SK-N-SH (cell line): ENCODE measurements around the gene ALPL. TPM values are rescaled to one million over a fixed set of nuclear protein-coding genes. Genes with fewer than 3 reads are reported as not detected.

Source experiments
- CTCF ChIA-PET: fragments of 300-600, 350-600 bp; formaldehyde crosslinking; extraction: SDS; loops from one replicate; lab custom pipeline; 2021; lab: Yijun Ruan, JAX
- POLR2A ChIA-PET: fragments of 350-600 bp; sonication (Branson Sonifier 250); formaldehyde crosslinking; extraction: SDS; loops from one replicate; lab custom pipeline; 2020; ENCODE audit warnings: antibody characterized with exemption, inconsistent platforms; lab: Yijun Ruan, JAX
- DNase-seq: peaks from one replicate; pipeline ENCODE4 v3.0.0; 2012
- H2AFZ ChIP-seq: fragments of 200-600 bp; sonication (generic); 2 replicates; pipeline ENCODE4 v1.8.1; 2016; ENCODE audit warnings: antibody characterized with exemption, mild to moderate bottlenecking, low read depth
- H3F3A ChIP-seq: fragments of 200-600 bp; sonication (generic); replicated peaks from 2 replicates; pipeline ENCODE3; 2016; ENCODE audit warnings: antibody characterized with exemption, mild to moderate bottlenecking; ENCODE audit not compliant: insufficient read depth
- H3K27ac ChIP-seq, 2 experiments: fragments of 200-500 bp in 1 of 2; fragments of 200-600 bp in 1 of 2; sonication (Bioruptor generic) in 1 of 2; sonication (generic), shearing (Covaris generic) in 1 of 2; 2 replicates each; pipeline versions ENCODE4 v1.5.1 to v1.6.1; 2014 to 2016; ENCODE audit warnings: low read depth in 2 of 2, inconsistent platforms in 1 of 2, low read length in 1 of 2, mild to moderate bottlenecking in 1 of 2, mixed read lengths in 1 of 2
- H3K27me3 ChIP-seq: fragments of 200-600 bp; sonication (generic), shearing (Covaris generic); 2 replicates; pipeline ENCODE4 v1.6.1; 2016; ENCODE audit warnings: mixed run types; ENCODE audit not compliant: insufficient read depth
- H3K36me3 ChIP-seq, 2 experiments: fragments of 200-500 bp in 1 of 2; fragments of 200-600 bp in 1 of 2; sonication (Bioruptor generic) in 1 of 2; sonication (generic) in 1 of 2; replicated peaks in 1 of 2; 2 replicates each; pipeline versions ENCODE3 to v1.5.1; 2014 to 2016; ENCODE audit warnings: low read length in 1 of 2, mild to moderate bottlenecking in 1 of 2; ENCODE audit not compliant: insufficient read depth in 2 of 2, control insufficient read depth in 1 of 2
- H3K4me1 ChIP-seq, 2 experiments: fragments of 200-500 bp in 1 of 2; fragments of 200-600 bp in 1 of 2; sonication (Bioruptor generic) in 1 of 2; sonication (generic), shearing (Covaris generic) in 1 of 2; 2 replicates each; pipeline versions ENCODE4 v1.5.1 to v1.6.1; 2014 to 2016; ENCODE audit warnings: low read depth in 1 of 2, low read length in 1 of 2, mixed run types in 1 of 2; ENCODE audit not compliant: insufficient read depth in 2 of 2, control insufficient read depth in 1 of 2
- H3K4me2 ChIP-seq: fragments of 200-600 bp; sonication (generic), shearing (Covaris generic); 2 replicates; pipeline ENCODE4 v1.6.1; 2017; ENCODE audit warnings: mixed run types
- H3K4me3 ChIP-seq, 2 experiments: fragments of 200-500 bp in 1 of 2; fragments of 200-600 bp in 1 of 2; sonication (Bioruptor generic) in 1 of 2; sonication (generic), shearing (Covaris generic) in 1 of 2; 2 replicates each; pipeline versions ENCODE4 v1.5.1 to v1.8.1; 2014 to 2016; ENCODE audit warnings: low read depth in 2 of 2, inconsistent platforms in 1 of 2, low read length in 1 of 2, mild to moderate bottlenecking in 1 of 2, mixed read lengths in 1 of 2, moderate library complexity in 1 of 2
- H3K79me2 ChIP-seq: fragments of 200-600 bp; sonication (generic); 2 replicates; pipeline ENCODE4 v1.8.1; 2017; ENCODE audit warnings: mild to moderate bottlenecking; ENCODE audit not compliant: insufficient read depth
- H3K9ac ChIP-seq: fragments of 200-600 bp; sonication (generic); 2 replicates; pipeline ENCODE4 v1.6.1; 2017; ENCODE audit warnings: mixed run types
- H3K9me2 ChIP-seq: fragments of 200-600 bp; sonication (generic); 2 replicates; pipeline ENCODE4 v1.6.1; 2017; ENCODE audit warnings: mixed run types
- H3K9me3 ChIP-seq: fragments of 200-600 bp; sonication (generic); 2 replicates; pipeline ENCODE4 v1.6.1; 2017; ENCODE audit warnings: mixed run types, mild to moderate bottlenecking, moderate library complexity
- H4K20me1 ChIP-seq: fragments of 200-600 bp; sonication (generic); 2 replicates; pipeline ENCODE4 v1.6.1; 2017; ENCODE audit warnings: mild to moderate bottlenecking, mixed run types; ENCODE audit not compliant: insufficient read depth
- CHD2 ChIP-seq: fragments of 150-350 bp; IDR thresholded peaks from 2 replicates; pipeline ENCODE4 v1.6.1; 2018; ENCODE audit warnings: low read length; ENCODE audit not compliant: partially characterized antibody
- EP300 ChIP-seq, 2 experiments: IDR thresholded peaks; 2 replicates each; pipeline versions ENCODE4 v1.4.0 to v1.6.1; 2012; ENCODE audit warnings: borderline replicate concordance in 1 of 2, low read depth in 1 of 2, low read length in 1 of 2
- EZH2phosphoT487 ChIP-seq: fragments of 200-600 bp; sonication (generic); IDR thresholded peaks from 2 replicates; pipeline ENCODE4 v1.6.1; 2017; ENCODE audit warnings: low read depth, mixed run types, mild to moderate bottlenecking, antibody characterized with exemption, moderate library complexity, borderline replicate concordance
- FOXJ3 ChIP-seq: sonication (generic); formaldehyde crosslinking; IDR thresholded peaks from 2 replicates; pipeline ENCODE4 v1.5.1; 2020; ENCODE audit warnings: mild to moderate bottlenecking, missing genetic modification reagents
- FOXM1 ChIP-seq: IDR thresholded peaks from 2 replicates; pipeline ENCODE4 v1.4.0; 2012; ENCODE audit warnings: low read depth, mild to moderate bottlenecking
- GATA2 ChIP-seq: sonication (generic); formaldehyde crosslinking; IDR thresholded peaks from 2 replicates; pipeline ENCODE4 v1.5.0; 2020; ENCODE audit warnings: mild to moderate bottlenecking, missing genetic modification reagents
- JUND ChIP-seq: IDR thresholded peaks from 2 replicates; pipeline ENCODE4 v1.4.0; 2012
- POLR2AphosphoS5 ChIP-seq: IDR thresholded peaks from 2 replicates; pipeline ENCODE4 v1.6.1; 2012; ENCODE audit warnings: low read depth, low read length
- RAD21 ChIP-seq: IDR thresholded peaks from 2 replicates; pipeline ENCODE4 v1.6.1; 2012; ENCODE audit warnings: mild to moderate bottlenecking, low read length
- RFX5 ChIP-seq: IDR thresholded peaks from 2 replicates; pipeline ENCODE4 v1.6.1; 2012; ENCODE audit warnings: mild to moderate bottlenecking, improper control_type of control experiment, low read length
- SIN3A ChIP-seq: IDR thresholded peaks from 2 replicates; pipeline ENCODE4 v1.6.1; 2012; ENCODE audit warnings: low read depth, mild to moderate bottlenecking, low read length, moderate library complexity, borderline replicate concordance
- SMC3 ChIP-seq: IDR thresholded peaks from 2 replicates; pipeline ENCODE4 v1.6.1; 2012; ENCODE audit warnings: low read depth, low read length, improper control_type of control experiment
- TAF1 ChIP-seq: IDR thresholded peaks from 2 replicates; pipeline ENCODE4 v1.6.1; 2012; ENCODE audit warnings: low read depth, mild to moderate bottlenecking, low read length, moderate library complexity, borderline replicate concordance
- TCF12 ChIP-seq: IDR thresholded peaks from 2 replicates; pipeline ENCODE4 v1.4.0; 2012
- YY1 ChIP-seq: IDR thresholded peaks from 2 replicates; pipeline ENCODE4 v1.4.0; 2012; ENCODE audit warnings: low read depth, mild to moderate bottlenecking
- WGBS: methylation state at CpG from one replicate; pipeline ENCODE4 v1.1.6; 2017; ENCODE audit warnings: low lambda C conversion rate; 5-methylcytosine and 5-hydroxymethylcytosine counted together
- polyA plus RNA-seq, 3 experiments: library from polyadenylated mRNA; depleted of rRNA; stranded (reverse); fragments of >200 nt; gene quantifications; 2 replicates each; pipeline ENCODE4 v1.2.3, GENCODE V29; 2012
- TF ChIP-seq, protein P1 (sequence below): fragments of 150-350 bp; IDR thresholded peaks from 2 replicates; pipeline ENCODE4 v1.6.1; 2017; ENCODE audit warnings: antibody characterized with exemption, low read length, low read depth, borderline replicate concordance
- TF ChIP-seq, protein P2 (sequence below): IDR thresholded peaks from 2 replicates; pipeline ENCODE4; 2012
- TF ChIP-seq, protein P3 (sequence below): IDR thresholded peaks from 2 replicates; pipeline ENCODE4 v1.4.0; 2012; ENCODE audit warnings: low read depth, borderline replicate concordance
- TF ChIP-seq, protein P4 (sequence below): fragments of 150-350 bp; IDR thresholded peaks from 2 replicates; pipeline ENCODE4 v1.6.1; 2016; ENCODE audit warnings: mild to moderate bottlenecking, low read depth, low read length
- TF ChIP-seq, protein P5 (sequence below): IDR thresholded peaks from 2 replicates; pipeline ENCODE4 v1.4.0; 2012; ENCODE audit warnings: low read depth, borderline replicate concordance

The ALPL gene
- polyA plus RNA-seq, 1 of the 3 experiments (the other 2 are of a cell fraction), result 0.69 TPM

DNA sequence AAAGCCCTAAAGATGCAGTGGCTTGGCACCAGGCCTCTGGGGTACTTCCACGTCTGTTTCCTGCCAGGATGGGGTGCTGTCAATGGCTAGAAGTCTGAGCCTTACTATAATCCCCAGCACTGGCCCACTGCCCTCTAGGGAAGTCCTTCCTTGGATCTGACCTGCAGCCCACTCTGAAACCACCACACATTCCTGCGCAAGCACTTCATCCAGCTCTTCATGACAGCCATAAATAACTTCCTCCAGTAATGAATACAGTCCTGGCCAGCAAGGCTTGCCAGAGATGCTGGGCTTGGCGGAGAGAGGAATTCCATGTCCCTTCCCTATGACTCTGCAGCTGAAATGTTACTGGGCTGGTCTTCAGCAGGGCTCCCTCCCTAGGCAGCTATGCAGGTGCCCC lies 32.6 kb downstream of the ALPL start:
- H3K27ac ChIP-seq, result no peak overlapping the region
- H3K36me3 ChIP-seq, result no peaks in the 10 kb centered on the region
- no peaks in the 10 kb centered on the region for H3F3A ChIP-seq
- H3K9me2 ChIP-seq, result no peaks in the 10 kb centered on the region
- no peak overlapping the region for H3K9ac ChIP-seq
- no peaks in the 10 kb centered on the region for H3K9me3 ChIP-seq
- H3K27me3 ChIP-seq, result no peaks in the 10 kb centered on the region
- DNase-seq, result no peak
- ChIA-PET POLR2A (no interaction called here), CTCF (interaction anchor here (0.6 to 1.8 kb wide), 9 partner anchors 10 to 287 kb away, joined by 3 to 5 read pairs (median 3); no protein-coding TSS in a partner anchor)
- H2AFZ ChIP-seq, result no peak overlapping the region
- 63% methylated on average over 2 of the region's 3 CpGs for WGBS
- H3K79me2 ChIP-seq, result no peaks in the 10 kb centered on the region
- H3K4me1 ChIP-seq, result no peaks in the 10 kb centered on the region; a peak in 1 of 4 replicates
- H3K4me3 ChIP-seq, result no peak overlapping the region
- no peaks in the 10 kb centered on the region for H4K20me1 ChIP-seq
- H3K4me2 ChIP-seq, result no peak overlapping the region
- TF ChIP-seq, protein P1, sequence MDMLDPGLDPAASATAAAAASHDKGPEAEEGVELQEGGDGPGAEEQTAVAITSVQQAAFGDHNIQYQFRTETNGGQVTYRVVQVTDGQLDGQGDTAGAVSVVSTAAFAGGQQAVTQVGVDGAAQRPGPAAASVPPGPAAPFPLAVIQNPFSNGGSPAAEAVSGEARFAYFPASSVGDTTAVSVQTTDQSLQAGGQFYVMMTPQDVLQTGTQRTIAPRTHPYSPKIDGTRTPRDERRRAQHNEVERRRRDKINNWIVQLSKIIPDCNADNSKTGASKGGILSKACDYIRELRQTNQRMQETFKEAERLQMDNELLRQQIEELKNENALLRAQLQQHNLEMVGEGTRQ, result no peak
- TF ChIP-seq FOXM1 (no peak), TCF12 (peak; percentile 42; the same call in 1 of the 2 replicates), GATA2 (no peak)
- TF ChIP-seq, protein P2, sequence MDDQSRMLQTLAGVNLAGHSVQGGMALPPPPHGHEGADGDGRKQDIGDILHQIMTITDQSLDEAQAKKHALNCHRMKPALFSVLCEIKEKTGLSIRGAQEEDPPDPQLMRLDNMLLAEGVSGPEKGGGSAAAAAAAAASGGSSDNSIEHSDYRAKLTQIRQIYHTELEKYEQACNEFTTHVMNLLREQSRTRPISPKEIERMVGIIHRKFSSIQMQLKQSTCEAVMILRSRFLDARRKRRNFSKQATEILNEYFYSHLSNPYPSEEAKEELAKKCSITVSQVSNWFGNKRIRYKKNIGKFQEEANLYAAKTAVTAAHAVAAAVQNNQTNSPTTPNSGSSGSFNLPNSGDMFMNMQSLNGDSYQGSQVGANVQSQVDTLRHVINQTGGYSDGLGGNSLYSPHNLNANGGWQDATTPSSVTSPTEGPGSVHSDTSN, result peak; percentile 76

DNA sequence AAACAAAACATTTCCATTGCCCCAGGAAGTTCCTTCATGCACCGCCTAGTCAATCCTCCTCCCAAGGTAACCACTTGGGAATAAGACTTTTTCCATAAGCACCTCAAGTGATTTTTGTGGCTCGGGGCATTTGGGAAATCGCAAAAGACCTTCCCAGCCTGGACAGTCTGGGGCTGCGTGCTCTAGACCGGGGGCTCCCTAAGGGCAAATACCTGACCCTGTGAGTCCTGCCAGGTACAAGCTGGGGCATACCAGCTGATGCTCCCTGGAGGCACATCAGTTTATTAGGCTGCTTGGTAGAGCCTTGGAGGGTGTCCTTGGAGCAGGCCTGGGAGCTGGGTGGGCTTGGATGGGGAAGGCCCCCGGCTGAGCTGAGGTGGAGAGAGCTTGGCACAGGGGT lies 34.4 kb downstream of the ALPL start:
- Histone ChIP-seq H3K4me2 (no peak overlapping the region), H3K4me3 (no peak overlapping the region), H2AFZ (no peak overlapping the region), H3K36me3 (no peaks in the 10 kb centered on the region), H3K79me2 (no peaks in the 10 kb centered on the region), H3K9me3 (no peaks in the 10 kb centered on the region), H4K20me1 (no peaks in the 10 kb centered on the region), H3K27me3 (no peaks in the 10 kb centered on the region), H3K4me1 (no peaks in the 10 kb centered on the region; a peak in 1 of 4 replicates), H3F3A (no peaks in the 10 kb centered on the region), H3K9me2 (no peaks in the 10 kb centered on the region), H3K27ac (no peak overlapping the region), H3K9ac (no peak overlapping the region)
- ChIA-PET POLR2A (interaction anchor here (0.6 kb wide), 1 partner anchor 171 kb away, joined by 4 read pairs; no protein-coding TSS in a partner anchor), CTCF (interaction anchor here (0.8 to 1.3 kb wide), 4 partner anchors 30 to 292 kb away, joined by 3 to 5 read pairs (median 4); partner anchors contain the start of gene ALPL)
- TF ChIP-seq, protein P1, result no peak
- TF ChIP-seq SMC3, result no peak
- TF ChIP-seq RFX5, result no peak
- TF ChIP-seq, protein P3, sequence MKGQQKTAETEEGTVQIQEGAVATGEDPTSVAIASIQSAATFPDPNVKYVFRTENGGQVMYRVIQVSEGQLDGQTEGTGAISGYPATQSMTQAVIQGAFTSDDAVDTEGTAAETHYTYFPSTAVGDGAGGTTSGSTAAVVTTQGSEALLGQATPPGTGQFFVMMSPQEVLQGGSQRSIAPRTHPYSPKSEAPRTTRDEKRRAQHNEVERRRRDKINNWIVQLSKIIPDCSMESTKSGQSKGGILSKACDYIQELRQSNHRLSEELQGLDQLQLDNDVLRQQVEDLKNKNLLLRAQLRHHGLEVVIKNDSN, result no peak
- TF ChIP-seq, protein P4, sequence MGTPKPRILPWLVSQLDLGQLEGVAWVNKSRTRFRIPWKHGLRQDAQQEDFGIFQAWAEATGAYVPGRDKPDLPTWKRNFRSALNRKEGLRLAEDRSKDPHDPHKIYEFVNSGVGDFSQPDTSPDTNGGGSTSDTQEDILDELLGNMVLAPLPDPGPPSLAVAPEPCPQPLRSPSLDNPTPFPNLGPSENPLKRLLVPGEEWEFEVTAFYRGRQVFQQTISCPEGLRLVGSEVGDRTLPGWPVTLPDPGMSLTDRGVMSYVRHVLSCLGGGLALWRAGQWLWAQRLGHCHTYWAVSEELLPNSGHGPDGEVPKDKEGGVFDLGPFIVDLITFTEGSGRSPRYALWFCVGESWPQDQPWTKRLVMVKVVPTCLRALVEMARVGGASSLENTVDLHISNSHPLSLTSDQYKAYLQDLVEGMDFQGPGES, result no peak
- TF ChIP-seq YY1, result no peak
- no peak for TF ChIP-seq TAF1
- TF ChIP-seq EZH2phosphoT487, result no peak
- no peak for TF ChIP-seq FOXJ3 (CRISPR knock-in tag)
- TF ChIP-seq CHD2, result no peak
- TF ChIP-seq JUND, result no peak
- TF ChIP-seq, protein P5, sequence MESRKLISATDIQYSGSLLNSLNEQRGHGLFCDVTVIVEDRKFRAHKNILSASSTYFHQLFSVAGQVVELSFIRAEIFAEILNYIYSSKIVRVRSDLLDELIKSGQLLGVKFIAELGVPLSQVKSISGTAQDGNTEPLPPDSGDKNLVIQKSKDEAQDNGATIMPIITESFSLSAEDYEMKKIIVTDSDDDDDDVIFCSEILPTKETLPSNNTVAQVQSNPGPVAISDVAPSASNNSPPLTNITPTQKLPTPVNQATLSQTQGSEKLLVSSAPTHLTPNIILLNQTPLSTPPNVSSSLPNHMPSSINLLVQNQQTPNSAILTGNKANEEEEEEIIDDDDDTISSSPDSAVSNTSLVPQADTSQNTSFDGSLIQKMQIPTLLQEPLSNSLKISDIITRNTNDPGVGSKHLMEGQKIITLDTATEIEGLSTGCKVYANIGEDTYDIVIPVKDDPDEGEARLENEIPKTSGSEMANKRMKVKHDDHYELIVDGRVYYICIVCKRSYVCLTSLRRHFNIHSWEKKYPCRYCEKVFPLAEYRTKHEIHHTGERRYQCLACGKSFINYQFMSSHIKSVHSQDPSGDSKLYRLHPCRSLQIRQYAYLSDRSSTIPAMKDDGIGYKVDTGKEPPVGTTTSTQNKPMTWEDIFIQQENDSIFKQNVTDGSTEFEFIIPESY, result no peak
- no peak for TF ChIP-seq RAD21
- TF ChIP-seq POLR2AphosphoS5, result no peak
- no peak for TF ChIP-seq SIN3A
- no peak for TF ChIP-seq EP300 (IDR thresholded peaks at IDR 0.05; ENCODE audit: borderline replicate concordance in 1 of 2, low read depth in 1 of 2, low read length in 1 of 2)
- no peak for TF ChIP-seq GATA2
- no peak for DNase-seq
- 68% methylated on average over 6 of the region's 6 CpGs for WGBS
